Osteocyte (in vitro differentiated cells): ENCODE results near the gene ZNF491. TPM values are rescaled to one million over a fixed set of nuclear protein-coding genes. Genes with fewer than 3 reads are reported as not detected.

Source experiments
- DNase-seq: peaks from one replicate; pipeline ENCODE4 v3.0.0; 2021; ENCODE audit warnings: mixed read lengths; ENCODE audit not compliant: unreplicated experiment; ENCODE audit errors: extremely low spot score
- H3K27ac Mint-ChIP-seq: one replicate; pipeline ENCODE4 v1.8.0; 2021; ENCODE audit warnings: mild to moderate bottlenecking, mixed read lengths; ENCODE audit not compliant: unreplicated experiment
- H3K27me3 Mint-ChIP-seq: one replicate; pipeline ENCODE4 v1.8.0; 2021; ENCODE audit warnings: mixed read lengths; ENCODE audit not compliant: unreplicated experiment
- H3K36me3 Mint-ChIP-seq: one replicate; pipeline ENCODE4 v1.8.0; 2021; ENCODE audit warnings: mixed read lengths; ENCODE audit not compliant: unreplicated experiment
- H3K4me1 Mint-ChIP-seq: one replicate; pipeline ENCODE4 v1.8.0; 2021; ENCODE audit warnings: mixed read lengths; ENCODE audit not compliant: unreplicated experiment
- H3K4me3 Mint-ChIP-seq: one replicate; pipeline ENCODE4 v1.8.0; 2021; ENCODE audit warnings: mild to moderate bottlenecking, moderate library complexity, mixed read lengths; ENCODE audit not compliant: unreplicated experiment
- H3K9me3 Mint-ChIP-seq: one replicate; pipeline ENCODE4 v1.8.0; 2021; ENCODE audit warnings: mixed read lengths; ENCODE audit not compliant: unreplicated experiment
- total RNA-seq: library from RNA; stranded (reverse); gene quantifications from 2 replicates; pipeline ENCODE4 v1.2.1, GENCODE V29; 2021
- TF ChIP-seq, protein P1 (sequence below): fragments of 200-600 bp; sonication (generic); IDR thresholded peaks from 2 replicates; pipeline ENCODE4 v1.5.0; 2021; ENCODE audit warnings: antibody characterized with exemption, mild to moderate bottlenecking, moderate library complexity

ZNF491 gene
- total RNA-seq, 1 donor from 2014 or later, result 6.2 TPM

DNA sequence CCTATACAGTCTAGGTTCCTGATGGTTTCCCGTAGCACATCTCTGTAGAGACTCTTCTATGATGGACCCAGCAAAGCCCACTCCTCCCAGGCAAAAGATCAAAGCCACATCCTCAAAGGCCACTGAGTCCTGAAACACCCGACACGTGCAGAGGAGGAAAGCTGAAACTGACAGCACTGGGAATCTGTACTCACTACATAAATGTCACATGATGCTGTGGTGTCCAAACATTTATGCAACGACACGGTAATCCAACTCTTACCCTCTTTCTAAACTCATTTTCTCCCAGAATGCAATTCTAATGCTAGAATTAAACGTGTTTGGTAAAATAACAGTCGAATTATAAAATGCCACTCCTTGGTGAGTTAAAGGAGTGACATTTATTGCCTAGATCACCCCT is 38.5 kb upstream of the ZNF491 start:
- TF ChIP-seq, protein P1, sequence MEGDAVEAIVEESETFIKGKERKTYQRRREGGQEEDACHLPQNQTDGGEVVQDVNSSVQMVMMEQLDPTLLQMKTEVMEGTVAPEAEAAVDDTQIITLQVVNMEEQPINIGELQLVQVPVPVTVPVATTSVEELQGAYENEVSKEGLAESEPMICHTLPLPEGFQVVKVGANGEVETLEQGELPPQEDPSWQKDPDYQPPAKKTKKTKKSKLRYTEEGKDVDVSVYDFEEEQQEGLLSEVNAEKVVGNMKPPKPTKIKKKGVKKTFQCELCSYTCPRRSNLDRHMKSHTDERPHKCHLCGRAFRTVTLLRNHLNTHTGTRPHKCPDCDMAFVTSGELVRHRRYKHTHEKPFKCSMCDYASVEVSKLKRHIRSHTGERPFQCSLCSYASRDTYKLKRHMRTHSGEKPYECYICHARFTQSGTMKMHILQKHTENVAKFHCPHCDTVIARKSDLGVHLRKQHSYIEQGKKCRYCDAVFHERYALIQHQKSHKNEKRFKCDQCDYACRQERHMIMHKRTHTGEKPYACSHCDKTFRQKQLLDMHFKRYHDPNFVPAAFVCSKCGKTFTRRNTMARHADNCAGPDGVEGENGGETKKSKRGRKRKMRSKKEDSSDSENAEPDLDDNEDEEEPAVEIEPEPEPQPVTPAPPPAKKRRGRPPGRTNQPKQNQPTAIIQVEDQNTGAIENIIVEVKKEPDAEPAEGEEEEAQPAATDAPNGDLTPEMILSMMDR, result no peak
- no peak overlapping the region for H3K4me3 Mint-ChIP-seq
- H3K27me3 Mint-ChIP-seq, result peaks cover 11% of the 10 kb centered on the region
- H3K4me1 Mint-ChIP-seq, result no peaks in the 10 kb centered on the region
- H3K27ac Mint-ChIP-seq, result no peak overlapping the region
- no peaks in the 10 kb centered on the region for H3K36me3 Mint-ChIP-seq
- peaks cover 24% of the 10 kb centered on the region for H3K9me3 Mint-ChIP-seq
- DNase-seq, result no peak

DNA sequence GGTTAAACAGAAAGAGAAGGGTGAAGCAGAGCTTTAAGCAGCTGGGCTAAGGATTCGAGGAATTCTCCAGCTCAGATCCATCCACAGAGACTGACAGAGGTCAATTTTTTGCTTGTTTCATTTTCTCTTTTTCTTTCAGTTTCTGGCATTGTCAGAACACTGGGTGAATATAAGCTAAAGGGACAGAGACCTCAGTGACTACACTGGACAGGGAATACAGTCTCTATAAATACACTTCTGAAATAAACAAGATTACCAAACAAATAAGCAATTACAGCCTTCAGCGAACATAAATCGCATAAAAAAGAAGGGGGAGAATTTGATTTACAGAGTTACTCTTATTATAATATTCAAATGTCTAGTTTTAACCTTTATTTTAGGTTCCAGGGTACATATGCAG is 35.2 kb upstream of the ZNF491 start:
- Mint-ChIP-seq H3K36me3 (no peaks in the 10 kb centered on the region), H3K4me3 (no peak overlapping the region), H3K9me3 (peaks cover 13% of the 10 kb centered on the region), H3K4me1 (peaks cover 12% of the 10 kb centered on the region), H3K27me3 (peaks cover 13% of the 10 kb centered on the region), H3K27ac (no peak overlapping the region)
- no peak for DNase-seq
- TF ChIP-seq, protein P1, result no peak

DNA sequence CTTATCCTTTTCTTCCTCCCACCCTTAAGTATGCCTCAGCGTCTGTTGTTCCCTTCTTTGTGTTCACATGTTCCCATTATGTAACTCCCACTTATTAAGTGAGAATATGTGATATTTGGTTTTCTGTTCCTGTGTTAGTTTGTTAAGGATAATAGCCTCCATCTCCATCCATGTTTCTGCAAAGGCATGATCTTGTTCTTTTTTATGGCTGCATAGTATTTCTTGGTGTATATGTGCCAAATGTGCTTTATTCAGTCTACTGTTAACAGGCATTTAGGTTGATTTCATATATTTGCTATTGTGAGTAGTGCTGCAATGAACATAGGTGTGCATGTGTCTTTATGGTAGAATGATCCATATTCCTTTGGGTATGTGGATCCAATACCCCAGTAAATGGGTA is 34.7 kb upstream of the ZNF491 start:
- H3K27me3 Mint-ChIP-seq, result peaks cover 13% of the 10 kb centered on the region
- H3K4me1 Mint-ChIP-seq, result peaks cover 17% of the 10 kb centered on the region
- no peak overlapping the region for H3K4me3 Mint-ChIP-seq
- DNase-seq, result no peak
- H3K9me3 Mint-ChIP-seq, result peaks cover 13% of the 10 kb centered on the region
- TF ChIP-seq, protein P1, result no peak
- no peak overlapping the region for H3K27ac Mint-ChIP-seq
- H3K36me3 Mint-ChIP-seq, result no peaks in the 10 kb centered on the region

DNA sequence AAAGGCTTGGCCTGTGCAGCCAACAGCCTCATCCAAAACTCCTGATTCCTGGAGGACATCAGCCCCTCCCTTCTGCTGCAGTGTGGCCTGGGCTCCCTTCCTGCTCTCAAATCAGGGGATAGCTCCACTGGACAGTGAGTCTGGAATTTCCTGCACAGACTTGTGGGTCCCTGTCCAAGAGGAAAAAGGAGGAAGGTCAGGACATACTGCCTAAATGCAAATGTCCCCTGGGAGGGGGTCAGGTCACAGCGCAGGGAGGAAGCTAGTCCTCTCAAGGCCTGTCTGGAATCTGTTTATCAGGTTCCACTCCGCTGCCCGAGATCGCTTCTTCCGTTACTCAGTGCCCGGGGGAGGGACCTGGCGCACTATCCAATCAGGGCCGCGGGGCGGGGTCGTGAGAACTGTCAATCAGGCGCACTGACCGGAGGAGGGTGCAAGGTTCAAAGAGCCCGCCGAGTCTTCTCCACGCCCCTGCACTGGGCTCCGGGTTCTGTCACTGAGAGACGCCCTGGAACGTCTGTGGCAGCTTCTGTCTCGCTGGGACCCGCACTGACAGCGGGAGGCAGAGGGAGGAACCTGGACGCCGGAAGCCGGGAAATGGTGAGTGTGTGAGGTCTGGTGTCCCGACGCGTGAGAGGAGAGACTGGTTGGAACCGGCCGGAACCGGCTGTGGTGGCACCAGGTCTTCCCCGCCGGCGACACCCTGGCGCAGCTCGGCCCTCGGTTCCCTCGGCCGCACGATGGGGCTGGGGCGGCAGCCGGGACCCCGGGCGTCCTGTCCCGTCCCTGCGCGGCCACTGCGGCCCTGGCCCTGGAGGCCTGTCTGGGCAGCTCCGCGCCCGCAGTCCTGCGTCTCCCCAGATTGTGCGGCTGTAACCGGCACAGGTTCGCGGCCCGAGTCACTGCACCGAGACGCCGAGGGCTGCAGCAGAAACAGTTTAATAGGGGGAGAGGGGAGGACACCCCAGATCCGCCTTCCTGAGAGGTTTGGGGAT is 31.4 kb upstream of the ZNF491 start, which contains the start of gene ZNF441:
TSS of gene ZNF441 (plus strand) at position 404 of the 995 bp plus-strand sequence. CDS start at position 598, 194 bp downstream.
- Mint-ChIP-seq H3K27me3 (peaks cover 13% of the 10 kb centered on the region), H3K9me3 (peaks cover 22% of the 10 kb centered on the region), H3K27ac (peak within 1 kb of the TSS; percentile 100), H3K4me3 (peak within 1 kb of the TSS; percentile 100), H3K4me1 (peaks cover 18% of the 10 kb centered on the region), H3K36me3 (peaks cover 12% of the 10 kb centered on the region)
- TF ChIP-seq, protein P1, result no peak
- DNase-seq, result peak; percentile 98

DNA sequence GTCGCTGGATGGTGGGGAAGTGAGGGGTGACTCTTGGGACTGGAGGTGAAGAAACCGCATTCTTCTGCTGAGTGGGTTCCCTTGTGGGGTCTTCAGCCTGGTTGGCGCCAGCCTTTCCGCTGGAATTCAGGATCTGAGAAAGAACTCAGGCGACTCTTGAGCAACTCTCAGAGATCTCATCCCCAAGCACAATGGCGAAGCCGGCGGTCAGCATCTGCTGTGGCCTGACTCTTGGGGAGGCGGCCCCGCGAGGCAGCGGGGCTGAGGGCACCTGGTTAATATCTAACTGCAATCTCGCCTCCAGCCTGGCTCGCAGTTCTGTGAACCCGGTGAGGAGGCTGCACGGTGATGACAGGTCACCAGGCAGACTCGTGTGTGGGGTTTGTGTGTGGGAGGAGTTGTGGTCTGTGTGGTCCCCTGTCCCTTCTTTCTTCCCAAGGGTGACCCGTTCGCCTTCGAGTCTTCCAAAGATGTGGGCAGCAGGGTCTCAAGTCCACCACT is 30.6 kb upstream of the ZNF491 start:
- DNase-seq, result no peak
- Mint-ChIP-seq H3K36me3 (peaks cover 17% of the 10 kb centered on the region), H3K4me1 (peaks cover 18% of the 10 kb centered on the region), H3K4me3 (peak overlapping the region; percentile 100), H3K9me3 (peaks cover 27% of the 10 kb centered on the region), H3K27ac (peak overlapping the region; percentile 100), H3K27me3 (peaks cover 10% of the 10 kb centered on the region)
- TF ChIP-seq, protein P1, result no peak
